ENCODE data around the gene TENM3.

The TENM3 gene

DNA sequence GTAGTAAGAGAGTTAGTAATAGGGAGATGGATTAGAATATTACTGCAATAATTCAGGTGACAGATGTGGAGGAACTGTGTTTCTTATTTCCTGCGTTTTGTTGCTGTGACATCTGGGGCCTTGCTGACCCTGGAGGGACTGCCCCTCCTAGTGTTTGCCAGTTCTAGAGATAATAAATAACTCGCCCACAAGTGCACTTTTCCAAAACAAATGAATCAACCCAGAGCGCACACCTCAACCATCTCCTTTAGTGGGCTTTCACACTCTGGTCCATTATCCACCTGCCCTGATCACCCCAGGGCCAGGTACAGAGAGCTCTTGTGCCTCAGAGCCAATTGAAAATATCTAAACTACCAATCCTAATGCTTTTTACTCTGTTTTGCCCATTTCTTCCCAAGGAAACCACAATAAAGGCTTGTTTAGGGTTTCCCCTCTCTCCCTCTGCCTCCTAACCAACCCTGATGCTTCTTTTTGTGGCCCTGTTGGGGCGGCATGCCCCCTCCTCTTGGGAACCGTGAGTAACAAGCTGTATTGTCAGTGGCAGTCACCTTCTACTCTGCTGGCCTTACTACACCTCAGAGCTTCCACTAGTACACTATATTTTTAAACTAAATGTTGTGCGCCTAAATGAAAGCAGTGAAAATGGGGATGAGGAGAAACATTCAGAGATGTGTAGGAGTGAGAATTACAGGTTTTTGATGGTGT lies 270.5 kb downstream of the TENM3 start:
- DNase-seq (ENCODE audit: low spot score): no peak

- DNase-seq (ENCODE audit: low spot score): no peak
Observed at GRCh38 chr4:182518421-182518820, 275.2 kb downstream of the TENM3 start.

DNA sequence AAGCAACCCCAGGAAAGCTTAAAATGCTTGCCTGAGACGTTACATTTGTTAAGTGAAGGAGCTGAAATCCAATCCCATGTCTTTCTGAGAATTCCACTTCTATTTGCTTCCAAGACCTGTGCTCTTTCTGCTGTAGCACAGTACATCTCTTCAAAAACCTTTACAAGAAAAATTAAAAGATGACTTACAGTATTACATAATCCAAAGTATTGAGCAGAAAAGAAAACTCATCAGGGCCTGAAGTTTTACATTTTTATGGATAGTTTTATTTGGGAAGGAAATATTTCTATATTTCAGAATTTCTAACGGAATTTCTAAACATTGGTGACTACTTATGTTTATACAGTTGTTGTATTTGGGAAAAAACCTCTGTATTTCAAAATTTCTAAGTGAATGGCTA lies 276.3 kb downstream of the TENM3 start:
- no peak for DNase-seq (ENCODE audit: low spot score)

GRCh38 chr4:182521011-182521410 lies 277.8 kb downstream of the TENM3 start:
- no peak for DNase-seq (ENCODE audit: low spot score)

GRCh38 chr4:182528819-182529218 lies 285.6 kb downstream of the TENM3 start:
- no peak for DNase-seq (ENCODE audit: low spot score)

DNA sequence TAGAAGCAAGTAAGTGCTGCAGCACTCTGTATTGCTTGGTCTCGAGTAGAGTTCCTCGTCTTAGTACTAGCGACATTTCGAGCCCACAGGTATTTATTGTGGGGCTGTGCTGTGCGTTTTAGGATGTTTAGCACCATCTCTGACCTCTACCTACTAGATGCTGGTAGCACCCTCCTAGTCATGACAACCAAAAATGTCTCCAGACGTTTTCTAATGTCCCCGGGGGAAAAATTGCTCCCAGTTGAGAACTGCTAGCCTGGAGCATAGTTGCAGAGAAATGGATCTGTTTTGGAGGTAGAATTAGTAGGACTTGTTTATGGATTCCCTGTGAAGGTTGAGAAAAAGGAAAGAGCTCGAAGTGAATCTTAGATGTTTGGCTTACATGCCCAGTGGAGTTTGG lies 287.2 kb downstream of the TENM3 start:
- no peak for DNase-seq (ENCODE audit: low spot score)

DNA sequence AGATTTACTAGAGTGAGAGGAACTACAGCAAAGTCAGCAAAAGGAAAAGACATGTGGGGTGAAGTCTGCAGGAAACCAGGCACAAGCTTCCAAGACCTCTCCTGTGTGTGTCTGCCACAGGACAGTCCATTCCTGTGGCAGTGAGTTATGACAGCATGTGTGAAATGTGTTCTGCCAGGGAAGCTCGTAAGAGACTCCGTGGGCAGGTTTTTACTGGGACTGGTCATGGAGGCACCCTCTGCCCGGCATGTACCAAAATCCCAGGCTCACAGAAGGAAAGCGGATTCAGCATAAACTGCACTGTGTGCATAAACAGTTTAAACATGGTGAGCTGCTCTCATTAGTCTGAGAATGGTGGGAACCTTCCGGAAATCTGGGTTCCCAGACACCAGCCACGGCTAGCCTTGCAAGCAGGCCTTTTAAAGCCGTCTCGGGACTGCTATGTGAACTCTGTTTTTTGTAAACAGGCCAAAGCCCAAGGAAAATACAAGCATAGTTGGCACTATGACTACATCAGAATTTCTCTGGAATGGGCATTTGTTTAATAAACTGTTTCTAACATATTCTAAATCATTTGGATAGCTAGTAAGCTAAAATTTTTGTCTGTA lies 288.5 kb downstream of the TENM3 start:
- DNase-seq (ENCODE audit: low spot score): no peak

DNA sequence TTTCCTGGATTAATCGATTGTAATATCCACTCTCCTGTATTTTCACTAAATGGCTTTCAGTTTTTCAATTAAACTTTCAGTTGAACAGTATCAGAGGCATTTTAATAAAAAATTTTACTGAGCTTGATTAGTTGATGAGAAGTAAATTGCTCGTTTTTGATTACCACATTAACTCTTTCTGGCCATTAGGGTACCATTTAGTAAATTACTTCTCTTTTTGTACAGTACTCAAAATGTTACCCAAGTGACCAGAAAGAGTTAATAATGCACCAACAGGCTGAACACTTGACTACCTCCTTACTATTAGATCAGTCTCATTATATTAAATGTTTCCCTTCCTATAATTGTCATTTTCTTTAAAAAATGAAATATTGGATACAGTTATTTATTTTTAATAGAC lies 289.2 kb downstream of the TENM3 start:
- no peak for DNase-seq (ENCODE audit: low spot score)

GRCh38 chr4:182533964-182534363 lies 290.8 kb downstream of the TENM3 start:
- DNase-seq (ENCODE audit: low spot score): no peak

DNA sequence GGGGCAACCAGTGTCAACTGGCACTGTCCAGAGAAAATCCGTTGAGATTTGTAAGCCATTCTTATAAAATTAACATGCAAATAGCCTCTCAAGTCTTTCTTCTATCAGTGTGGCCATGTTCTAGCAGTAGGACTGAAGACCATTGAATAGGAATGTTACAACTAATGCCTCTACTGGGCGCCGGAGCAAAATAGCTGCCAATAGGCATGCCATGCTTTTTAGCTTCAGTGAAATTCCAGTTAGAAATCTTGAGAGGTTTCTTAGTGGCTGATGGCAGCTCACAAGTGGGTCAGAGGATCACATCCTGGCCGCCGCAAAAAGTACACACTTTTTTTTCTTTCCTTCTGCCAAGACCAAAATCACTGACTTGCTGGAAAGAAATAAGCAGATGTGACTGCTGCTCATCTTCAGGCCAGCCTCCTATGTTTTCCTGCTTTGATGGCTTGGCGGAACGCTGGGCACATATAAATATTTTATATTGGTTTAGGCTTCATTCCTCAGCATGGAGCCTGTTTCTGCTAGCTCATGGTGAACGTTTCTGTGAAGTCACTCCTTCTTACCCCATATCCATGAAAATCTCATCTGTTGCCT lies 293.1 kb downstream of the TENM3 start:
- no peak for DNase-seq (ENCODE audit: low spot score)

DNA sequence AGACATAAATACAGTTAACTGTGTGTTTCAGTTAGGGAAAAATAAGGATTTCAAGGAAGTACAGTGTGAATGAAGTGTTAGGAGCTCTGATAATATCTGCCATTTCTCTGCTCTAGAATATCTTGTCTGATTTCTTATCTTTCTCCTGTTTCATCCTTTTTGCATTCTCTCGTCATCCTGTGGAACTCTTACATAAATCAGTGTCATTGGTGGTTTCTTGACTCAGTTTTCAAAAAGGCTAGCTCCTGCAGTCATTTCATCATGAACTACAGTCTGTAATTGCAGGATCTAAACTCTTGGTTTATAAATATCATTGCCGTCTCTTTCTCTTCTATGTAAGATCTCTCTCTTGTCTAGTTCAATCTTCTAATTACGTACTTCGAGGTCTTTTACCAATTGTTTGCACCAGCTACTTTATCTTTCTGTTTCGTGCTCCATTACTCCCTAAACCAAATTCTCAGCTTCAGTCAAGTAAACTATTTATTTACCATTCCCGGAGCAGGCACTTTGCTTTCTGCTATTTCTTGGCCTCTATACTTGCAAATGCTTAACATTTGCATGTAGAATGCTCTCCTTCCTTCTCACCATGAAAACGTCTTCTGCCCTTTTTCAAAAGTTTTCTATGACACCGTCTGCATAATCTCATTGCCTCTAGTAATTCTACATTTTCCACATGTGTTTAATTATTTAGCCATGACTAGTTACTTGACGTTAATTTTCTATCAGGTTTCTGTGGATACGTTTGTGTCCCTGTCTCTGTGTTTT lies 294.0 kb downstream of the TENM3 start:
- DNase-seq (ENCODE audit: low spot score): no peak

- DNase-seq (ENCODE audit: low spot score): no peak
Observed at GRCh38 chr4:182538031-182538430, 294.8 kb downstream of the TENM3 start.

GRCh38 chr4:182540496-182540895 lies 297.3 kb downstream of the TENM3 start:
- no peak for DNase-seq (ENCODE audit: low spot score)

DNA sequence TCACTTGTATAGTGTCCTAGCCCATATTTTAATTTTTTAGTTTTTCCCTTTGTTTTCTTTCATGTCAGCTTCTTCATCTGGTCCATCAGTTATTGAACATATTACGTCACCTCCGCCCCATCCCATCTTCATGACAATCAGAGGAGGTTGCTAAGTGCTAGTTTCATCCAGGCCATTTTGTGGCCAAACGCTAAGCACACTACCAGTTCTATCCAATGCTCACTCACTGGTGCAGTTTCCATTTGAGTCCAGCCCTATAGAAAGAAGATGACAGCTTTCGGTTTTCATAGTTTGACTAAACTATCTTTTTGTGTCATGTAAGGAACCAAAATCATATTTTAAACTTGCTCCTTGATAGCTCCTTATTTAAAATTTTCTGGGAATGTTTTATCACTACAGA lies 304.2 kb downstream of the TENM3 start:
- no peak for DNase-seq (ENCODE audit: low spot score)

DNA sequence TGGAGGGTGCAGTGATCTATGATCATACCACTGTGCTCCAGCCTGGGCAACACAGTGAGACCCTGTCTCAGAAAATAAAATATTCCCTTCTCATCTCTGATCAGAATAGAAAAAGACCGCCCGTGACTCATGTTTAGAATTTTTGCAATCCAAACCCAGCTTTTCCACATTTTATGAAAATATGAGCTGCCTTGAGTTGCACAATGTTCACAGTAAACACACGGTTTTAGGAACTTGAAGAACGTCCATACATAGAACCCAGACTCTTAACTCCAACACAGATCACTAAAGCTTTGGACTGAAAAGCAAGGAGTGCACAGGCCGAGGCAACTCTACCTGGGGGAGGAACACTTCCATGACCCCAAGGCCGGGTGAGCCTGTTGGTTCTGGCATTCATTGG lies 305.0 kb downstream of the TENM3 start:
- no peak for DNase-seq (ENCODE audit: low spot score)

- DNase-seq (ENCODE audit: low spot score): no peak
Observed at GRCh38 chr4:182549356-182549755, 306.2 kb downstream of the TENM3 start.

DNA sequence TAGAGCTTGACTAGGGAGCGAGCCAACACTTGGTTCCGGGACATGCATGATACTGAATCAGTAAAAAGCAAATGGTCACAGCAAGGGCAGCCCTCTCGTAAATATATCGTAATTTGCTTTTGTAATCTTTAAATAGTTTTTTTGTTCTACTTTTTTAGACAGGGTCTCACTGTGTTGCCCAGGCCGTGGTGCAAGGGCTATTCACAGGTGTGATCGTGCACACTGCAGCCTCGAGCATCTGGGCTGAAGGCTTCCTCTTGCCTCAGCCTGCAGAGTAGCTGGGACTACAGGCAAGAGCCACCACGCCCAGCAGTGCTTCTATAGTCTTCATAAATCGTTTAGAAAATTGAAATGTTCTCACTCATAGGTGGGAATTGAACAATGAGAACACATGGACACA lies 309.7 kb downstream of the TENM3 start:
- DNase-seq (ENCODE audit: low spot score): no peak

DNA sequence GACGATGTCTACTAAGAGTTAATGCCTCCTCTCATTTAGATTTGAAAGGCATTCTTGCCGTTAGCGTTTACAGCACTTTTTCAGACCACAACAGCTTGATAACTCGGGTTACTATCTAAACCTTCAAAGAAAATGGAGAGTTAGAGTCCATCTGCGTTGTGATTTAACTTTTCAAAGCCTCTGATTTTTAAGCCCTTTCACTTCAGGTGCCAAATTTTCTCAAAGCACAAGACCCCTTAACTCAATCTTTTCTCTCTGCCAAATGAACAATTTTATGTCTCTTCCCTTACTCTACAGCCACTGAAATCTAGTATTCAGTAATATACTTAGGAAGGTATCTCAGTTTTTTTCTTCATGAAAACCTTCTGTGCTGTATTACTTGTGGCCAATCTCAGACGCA lies 310.5 kb downstream of the TENM3 start:
- no peak for DNase-seq (ENCODE audit: low spot score)

DNA sequence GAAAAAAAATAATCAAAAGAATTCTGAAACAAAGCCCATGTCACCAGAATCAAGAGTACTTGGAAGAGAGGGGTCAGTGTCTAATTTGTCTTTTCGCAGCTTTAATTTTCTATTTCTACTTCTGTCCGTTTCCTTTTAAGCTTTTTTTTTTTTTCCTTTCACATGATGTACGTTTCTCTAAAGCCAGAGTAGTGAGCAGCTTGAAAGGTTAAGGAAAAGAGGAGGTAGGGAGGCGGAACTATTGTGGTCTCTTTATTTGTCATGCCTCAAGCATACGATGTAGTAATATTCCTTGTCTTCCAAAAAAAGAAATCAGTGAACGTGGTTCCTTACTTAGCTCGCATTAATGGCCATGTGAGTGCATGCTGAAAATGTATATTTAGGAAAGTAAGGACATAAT lies 311.5 kb downstream of the TENM3 start:
- no peak for DNase-seq (ENCODE audit: low spot score)

DNA sequence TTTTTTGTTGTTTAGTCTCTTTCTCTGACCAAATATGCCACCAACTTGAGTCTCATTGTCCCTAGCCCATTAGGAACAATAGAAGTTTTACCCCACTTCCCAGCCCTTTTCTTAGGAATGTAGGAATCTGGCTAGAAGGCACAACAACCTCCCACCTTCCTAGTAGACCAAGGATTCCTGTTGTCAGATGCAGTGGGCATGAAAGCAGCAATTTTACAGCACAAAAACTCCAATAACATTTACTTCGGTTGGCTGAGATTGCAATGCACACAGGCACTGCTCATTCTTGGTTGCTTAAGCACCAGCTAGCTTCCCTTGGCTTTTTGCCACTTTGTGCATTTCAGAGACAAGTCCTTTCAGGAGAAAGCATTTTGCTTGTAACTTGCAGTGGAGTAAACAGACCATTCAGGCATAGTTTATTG lies 312.8 kb downstream of the TENM3 start:
- no peak for DNase-seq (ENCODE audit: low spot score)

GRCh38 chr4:182556580-182556979 lies 313.4 kb downstream of the TENM3 start:
- DNase-seq (ENCODE audit: low spot score): no peak

DNA sequence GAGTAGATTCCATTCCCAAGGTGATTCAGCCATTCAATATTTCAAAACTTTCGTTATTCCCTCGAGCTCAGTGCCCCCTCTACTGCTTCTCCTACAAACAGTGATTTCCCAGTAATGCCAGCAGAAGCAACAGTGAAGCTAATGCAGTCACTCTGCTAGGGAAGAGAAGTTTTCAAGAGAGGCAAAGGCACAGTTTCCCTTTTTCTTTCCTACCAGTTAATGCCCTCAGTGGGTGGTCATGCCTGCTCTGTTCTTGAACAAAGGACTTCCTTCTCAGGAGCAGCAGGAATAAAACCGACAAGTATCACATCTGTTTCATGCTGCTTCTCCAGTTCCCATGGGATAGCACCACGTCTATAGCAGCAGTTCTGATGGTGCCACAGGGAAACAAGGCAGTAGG lies 317.2 kb downstream of the TENM3 start:
- no peak for DNase-seq (ENCODE audit: low spot score)

GRCh38 chr4:182562350-182562749 lies 319.1 kb downstream of the TENM3 start:
- no peak for DNase-seq (ENCODE audit: low spot score)

All from NAMALWA (cell line).